NOMO-1 treated with DMSO at 0.1 percent for 48 hours (cell line): Measurements from ENCODE around the gene SP110.
"Not testable (repeated sequence)": the region's sequence is repeated elsewhere in the genome, so short reads cannot be mapped to it uniquely, and the experiment has no call there.

Experiments
- DNase-seq: peaks from one replicate; lab custom pipeline; 2025; ENCODE audit not compliant: unreplicated experiment; lab: John Stamatoyannopoulos, UW

SP110 gene

DNA sequence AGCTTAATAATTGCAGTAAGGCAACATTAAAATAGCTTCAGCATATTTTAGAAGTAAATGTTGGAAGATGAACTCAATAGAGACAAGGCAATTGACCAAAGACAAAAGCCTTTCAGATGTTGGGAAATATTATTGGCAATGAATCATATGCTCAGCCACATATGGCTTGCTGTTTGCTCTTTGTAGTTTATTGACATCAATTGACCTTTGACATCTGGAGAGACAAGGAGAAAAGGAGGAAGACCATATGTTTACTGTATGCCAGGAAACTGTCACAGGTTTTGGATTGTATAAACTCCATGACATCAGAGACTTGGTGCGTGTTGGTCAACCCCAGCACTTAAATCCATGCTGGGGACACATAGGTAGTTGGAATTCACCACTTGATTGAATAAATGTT, 90.4 kb downstream of the SP110 start:
- no peak for DNase-seq

- no peak for DNase-seq
These were observed 91.0 kb downstream of the SP110 start for GRCh38 chr2:230128623-230129342.

- DNase-seq = peak; percentile 49
These were observed 92.6 kb downstream of the SP110 start for GRCh38 chr2:230127195-230127594.

DNA sequence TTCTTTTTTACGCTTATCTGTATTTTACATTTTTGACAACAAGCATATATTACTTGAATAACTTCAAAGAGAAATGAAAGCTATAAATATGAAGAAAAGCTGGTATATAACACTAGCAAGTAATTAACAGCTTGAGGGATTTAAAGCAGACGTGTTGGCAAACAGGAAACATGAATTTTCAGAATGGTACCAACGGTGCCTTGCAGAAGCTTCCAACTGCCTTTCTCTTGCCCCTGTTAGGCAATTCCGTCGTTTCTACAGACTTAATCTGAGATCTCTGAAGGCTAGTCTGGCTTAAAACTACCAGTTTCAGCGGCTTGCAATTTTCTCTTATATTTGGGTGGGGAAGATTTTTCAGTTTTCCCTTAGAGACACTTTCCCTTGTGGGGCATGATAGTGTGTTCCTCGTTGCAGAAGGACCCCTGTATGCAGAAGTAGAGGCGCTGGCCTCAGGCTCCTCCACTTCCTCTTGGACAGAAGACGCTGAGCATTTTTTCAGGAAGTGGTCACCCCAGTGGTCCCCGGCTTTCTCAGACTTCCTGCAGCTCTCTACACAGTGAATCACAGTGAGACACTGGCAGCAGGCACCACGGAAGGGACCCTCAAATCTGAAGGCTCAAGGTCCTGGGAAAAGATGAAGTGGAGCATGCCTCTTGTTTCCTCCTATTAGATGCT, 94.9 kb downstream of the SP110 start:
- DNase-seq = peak; percentile 94

- DNase-seq = peak; percentile 84
These were observed 95.5 kb downstream of the SP110 start for GRCh38 chr2:230124235-230124634.

- not testable (repeated sequence) for DNase-seq
These were observed 99.4 kb downstream of the SP110 start for GRCh38 chr2:230120376-230120775.

DNA sequence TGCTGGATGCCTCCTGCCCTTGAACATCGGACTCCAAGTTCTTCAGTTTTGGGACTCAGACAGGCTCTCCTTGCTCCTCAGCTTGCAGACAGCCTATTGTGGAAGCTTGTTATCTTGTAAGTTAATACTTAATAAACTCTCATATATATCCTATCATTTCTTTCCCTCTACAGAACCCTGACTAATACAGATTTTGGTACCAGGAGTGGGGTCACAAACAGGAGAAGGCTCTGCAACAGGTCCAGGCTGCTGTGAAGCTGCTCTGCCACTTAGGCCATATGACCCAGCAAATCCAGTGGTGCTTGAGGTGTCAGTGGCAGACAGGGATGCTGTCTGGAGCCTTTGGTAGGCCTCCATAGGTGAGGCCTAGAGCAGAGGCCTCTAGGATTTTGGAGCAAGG, 100.0 kb downstream of the SP110 start:
- DNase-seq = not testable (repeated sequence)
